Panc1 (cell line): ENCODE data around the gene TCHH. TPM values are rescaled to one million over a fixed set of nuclear protein-coding genes. Genes with fewer than 3 reads are reported as not detected.

Experiments used
- ATAC-seq: fragments of 200-7000 bp; cut with Tn5 transposase; 2 replicates; pipeline ENCODE4 v1.9.1; 2020; ENCODE audit warnings: mild to moderate bottlenecking, moderate library complexity
- BruUV-seq: library from RNA; stranded (reverse); fragments of 400-500 nt; replicated peaks from 2 replicates; lab custom pipeline; 2021; lab: Mats Ljungman, UMichigan
- CTCF ChIA-PET: fragments of 300-600 bp; sonication (Branson Sonifier 250); formaldehyde crosslinking; loops from one replicate; lab custom pipeline; 2022; ENCODE audit warnings: antibody characterized with exemption; lab: Charles Lee
- POLR2A ChIA-PET: fragments of 300-600 bp; sonication (Branson Sonifier 250); formaldehyde crosslinking; loops from one replicate; lab custom pipeline; 2022; ENCODE audit warnings: antibody characterized with exemption; lab: Charles Lee
- DNase-seq: peaks from one replicate; pipeline ENCODE4 v3.0.0-alpha.2; 2010; ENCODE audit warnings: low read depth, low spot score
- H3K27ac ChIP-seq: 2 replicates; pipeline ENCODE4 v1.5.1; 2011; ENCODE audit warnings: mild to moderate bottlenecking, low read length, inconsistent platforms
- H3K27me3 ChIP-seq: fragments of 200-500 bp; sonication (Bioruptor generic); 2 replicates; pipeline ENCODE4 v1.6.0; 2014; ENCODE audit warnings: low read length, inconsistent platforms; ENCODE audit not compliant: control insufficient read depth, insufficient read depth
- H3K36me3 ChIP-seq: fragments of 200-500 bp; sonication (Bioruptor generic); 2 replicates; pipeline ENCODE4 v1.5.1; 2014; ENCODE audit warnings: inconsistent platforms, mild to moderate bottlenecking, low read length, moderate library complexity; ENCODE audit not compliant: control insufficient read depth, insufficient read depth
- H3K4me1 ChIP-seq: 2 replicates; pipeline ENCODE4 v1.5.1; 2011; ENCODE audit warnings: inconsistent platforms, mild to moderate bottlenecking, low read length, moderate library complexity; ENCODE audit not compliant: control insufficient read depth, insufficient read depth
- H3K4me3 ChIP-seq, 2 experiments: 2 replicates each; pipeline ENCODE4 v1.5.1; 2011 to 2012; ENCODE audit warnings: low read depth in 2 of 2, low read length in 2 of 2, mild to moderate bottlenecking in 2 of 2, inconsistent platforms in 1 of 2, moderate library complexity in 1 of 2
- H3K9me3 ChIP-seq: fragments of 200-500 bp; sonication (Bioruptor generic); 2 replicates; pipeline ENCODE4 v1.5.1; 2014; ENCODE audit warnings: low read depth, mild to moderate bottlenecking, inconsistent platforms, low read length, moderate library complexity; ENCODE audit not compliant: control insufficient read depth, insufficient read depth
- CTCF ChIP-seq: fragments of 450-650 bp; IDR thresholded peaks from 2 replicates; pipeline ENCODE4 v1.5.1; 2017; ENCODE audit warnings: mild to moderate bottlenecking
- POLR2AphosphoS5 ChIP-seq: IDR thresholded peaks from 2 replicates; pipeline ENCODE4 v1.6.1; 2012; ENCODE audit warnings: mild to moderate bottlenecking, low read depth, low read length, moderate library complexity
- REST ChIP-seq, 2 experiments: IDR thresholded peaks; 2 replicates each; pipeline ENCODE4 v1.6.1; 2011 to 2012; ENCODE audit warnings: low read depth in 2 of 2, control low read depth in 1 of 2, low read length in 1 of 2, mild to moderate bottlenecking in 1 of 2, moderate library complexity in 1 of 2; ENCODE audit not compliant: insufficient read depth in 1 of 2
- SIN3A ChIP-seq: IDR thresholded peaks from 2 replicates; pipeline ENCODE4 v1.6.1; 2012; ENCODE audit warnings: low read depth, mild to moderate bottlenecking, low read length, moderate library complexity, borderline replicate concordance; ENCODE audit not compliant: insufficient read depth
- TCF7L2 ChIP-seq: IDR thresholded peaks from 2 replicates; pipeline ENCODE4 v1.6.1; 2011; ENCODE audit warnings: mild to moderate bottlenecking, low read depth, low read length, inconsistent platforms
- in situ Hi-C: cut with HindIII; loops from 2 replicates; pipeline ENCODE4 v1.10.0; 2016; ENCODE audit warnings: low sequenced_read_pairs, low pct_unique_long_range_greater_than_20kb
- intact Hi-C: fragments of 100-400 bp; cut with micrococcal nuclease; formaldehyde crosslinking; loops from one replicate; pipeline ENCODE4 v1.10.0; 2022; ENCODE audit not compliant: unreplicated experiment
- total RNA-seq: library from RNA; stranded (reverse); gene quantifications from one replicate; pipeline ENCODE4 v1.2.1, GENCODE V29; 2021; ENCODE audit not compliant: unreplicated experiment

TCHH gene
- total RNA-seq, 1 experiment from 2014 or later, result 0.28 TPM

GRCh38 chr1:152151646-152152045 is 36.4 kb upstream of the TCHH start:
- no peaks in the 10 kb centered on the region for H3K36me3 ChIP-seq
- ChIA-PET POLR2A (no interaction called here), CTCF (interaction anchor here (0.6 kb wide), 1 partner anchor 243 kb away, joined by 3 read pairs; no protein-coding TSS in a partner anchor)
- DNase-seq (no peak), ATAC-seq (no peak)
- TF ChIP-seq SIN3A (no peak), REST (IDR thresholded peaks at IDR 0.05; ENCODE audit: insufficient read depth in 1 of 2, low read depth in 2 of 2, low read length in 1 of 2) (no peak), CTCF (no peak), TCF7L2 (no peak), POLR2AphosphoS5 (no peak)
- intact Hi-C loops (no loop called here), in situ Hi-C loops (no loop called here)
- H3K4me1 ChIP-seq, result no peaks in the 10 kb centered on the region
- no peak overlapping the region for H3K27ac ChIP-seq
- 0 out of 2 replicates have a peak, but pooled peaks cover 3% of the 10 kb centered on the region for H3K9me3 ChIP-seq
- no peaks in the 10 kb centered on the region for H3K27me3 ChIP-seq
- H3K4me3 ChIP-seq, result no peak overlapping the region
- BruUV-seq, result no TSS peak

- H3K9me3 ChIP-seq, result 0 out of 2 replicates have a peak, but pooled peaks cover 3% of the 10 kb centered on the region
- no peak for DNase-seq
- no peak for ATAC-seq
- H3K4me3 ChIP-seq, result no peak overlapping the region
- no peak overlapping the region for H3K27ac ChIP-seq
- CTCF ChIA-PET, result no interaction called here
- TF ChIP-seq SIN3A (no peak), TCF7L2 (no peak), POLR2AphosphoS5 (no peak), CTCF (no peak), REST (IDR thresholded peaks at IDR 0.05; ENCODE audit: insufficient read depth in 1 of 2, low read depth in 2 of 2, low read length in 1 of 2) (no peak)
- no peaks in the 10 kb centered on the region for H3K36me3 ChIP-seq
- in situ Hi-C loops (no loop called here), intact Hi-C loops (no loop called here)
- no peaks in the 10 kb centered on the region for H3K27me3 ChIP-seq
- BruUV-seq, result no TSS peak
- POLR2A ChIA-PET, result no interaction called here
- no peaks in the 10 kb centered on the region for H3K4me1 ChIP-seq
Measured at GRCh38 chr1:152148981-152149380, 33.7 kb upstream of the TCHH start.
